ENCODE results near the gene NAE1.

The NAE1 gene

DNA sequence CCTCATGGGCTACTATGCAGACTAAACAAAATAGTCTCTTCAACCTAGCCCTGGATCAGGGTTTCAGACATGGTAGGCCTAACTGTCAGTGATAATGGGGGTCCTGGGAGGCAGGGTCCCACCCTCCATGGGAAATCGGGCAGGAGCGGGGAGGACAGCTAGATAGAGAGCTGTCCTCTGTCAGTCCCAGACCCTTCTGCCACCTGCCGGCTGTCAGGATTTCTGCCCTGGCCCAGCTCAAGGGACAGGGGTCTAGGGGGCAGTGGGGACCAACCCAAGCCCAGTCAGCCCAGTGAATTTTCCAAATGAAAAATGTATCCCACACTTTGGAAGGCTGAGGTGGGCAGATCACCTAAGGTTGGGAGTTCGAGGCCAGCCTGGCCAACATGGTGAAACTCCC, 18.8 kb upstream of the NAE1 start:
- DNase-seq: no peak

- DNase-seq: no peak
These were observed 18.2 kb upstream of the NAE1 start for GRCh38 chr16:66849021-66849420.

- no peak for DNase-seq
These were observed 17.4 kb upstream of the NAE1 start for GRCh38 chr16:66848172-66848571.

DNA sequence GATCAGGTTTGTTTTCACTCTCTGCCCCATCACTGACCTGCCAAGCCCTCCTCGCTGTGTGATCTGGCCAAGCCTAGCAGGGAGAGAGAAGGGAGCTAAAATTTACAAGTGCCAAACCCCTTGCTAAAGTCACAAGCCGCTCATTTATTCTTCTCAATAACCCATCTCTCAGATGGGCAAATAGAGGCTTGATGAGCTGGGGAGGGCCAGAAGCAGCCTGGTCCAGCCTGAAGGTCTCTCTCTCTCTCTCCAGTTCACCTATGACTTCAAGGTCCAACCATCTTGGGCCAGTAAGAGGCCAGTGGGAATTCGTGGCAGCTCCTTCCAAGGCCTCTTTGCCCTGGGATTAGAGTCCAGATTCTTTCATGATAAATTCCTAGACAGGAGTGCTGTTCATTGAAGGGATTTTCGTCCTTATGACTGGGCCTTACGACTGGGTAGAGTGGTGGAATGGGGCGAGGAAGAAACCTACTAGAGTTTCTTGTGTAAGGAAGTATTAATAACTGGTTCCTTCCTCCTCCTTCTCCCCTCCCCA, 16.8 kb upstream of the NAE1 start:
- DNase-seq: no peak

GRCh38 chr16:66846831-66847230, 16.1 kb upstream of the NAE1 start:
- DNase-seq: no peak

DNA sequence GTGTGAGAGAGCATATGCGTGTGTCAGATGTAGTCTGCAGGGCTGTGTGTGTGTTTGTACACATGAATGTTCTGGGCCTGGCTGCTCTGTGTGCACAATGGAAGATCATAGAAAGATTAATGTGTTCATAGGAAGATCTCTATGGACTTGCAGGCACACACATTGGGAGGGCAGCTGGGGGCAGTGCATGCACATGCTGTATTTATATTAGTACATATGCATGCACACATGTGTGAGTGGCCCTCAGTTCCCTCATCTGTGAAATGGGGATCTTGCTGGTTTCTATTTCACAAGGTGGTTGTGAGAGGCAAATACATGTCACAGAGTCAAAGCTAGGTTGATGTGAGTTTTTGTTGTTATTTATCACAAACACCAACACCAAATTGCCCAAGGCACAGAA, 15.5 kb upstream of the NAE1 start:
- DNase-seq: no peak

DNA sequence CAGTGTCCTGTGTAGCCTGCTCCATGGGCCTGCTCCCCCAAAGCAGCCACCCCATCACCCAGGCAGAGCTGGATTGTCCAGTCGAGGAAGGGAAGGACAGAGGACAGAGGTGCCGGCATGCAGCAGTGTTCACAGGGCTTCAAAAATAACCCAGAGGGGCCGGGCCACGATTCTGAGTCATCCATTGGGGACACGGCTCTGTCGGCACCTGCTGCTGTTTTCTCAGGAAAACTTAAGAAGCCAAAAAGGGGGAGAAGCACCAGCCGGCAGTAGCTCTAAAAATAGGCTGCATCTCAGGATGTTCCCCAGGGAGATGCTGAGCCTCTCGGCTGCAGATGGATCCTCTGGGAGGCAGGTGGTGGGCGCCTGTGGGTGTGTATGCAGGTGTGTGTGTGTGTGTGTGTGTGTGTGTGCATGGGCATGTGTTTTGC, 15.0 kb upstream of the NAE1 start:
- DNase-seq: peak; percentile 40

DNA sequence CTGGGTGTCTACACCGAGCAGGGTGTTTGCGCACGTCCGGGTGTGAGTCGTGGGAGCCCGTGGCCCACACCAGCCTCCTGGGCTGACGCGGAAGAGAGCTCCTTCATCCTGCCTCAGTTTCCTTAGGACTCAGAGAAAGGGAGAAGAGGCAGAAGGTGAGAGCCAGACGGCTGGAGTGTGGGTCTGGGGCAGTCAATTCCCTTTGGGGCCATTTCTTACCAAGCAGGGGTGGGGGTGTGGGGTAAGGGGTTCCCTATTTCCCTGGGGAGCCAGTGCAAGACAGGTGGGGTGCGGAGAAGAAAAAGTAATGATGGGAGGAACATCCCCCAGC, 14.3 kb upstream of the NAE1 start:
- DNase-seq: no peak

DNA sequence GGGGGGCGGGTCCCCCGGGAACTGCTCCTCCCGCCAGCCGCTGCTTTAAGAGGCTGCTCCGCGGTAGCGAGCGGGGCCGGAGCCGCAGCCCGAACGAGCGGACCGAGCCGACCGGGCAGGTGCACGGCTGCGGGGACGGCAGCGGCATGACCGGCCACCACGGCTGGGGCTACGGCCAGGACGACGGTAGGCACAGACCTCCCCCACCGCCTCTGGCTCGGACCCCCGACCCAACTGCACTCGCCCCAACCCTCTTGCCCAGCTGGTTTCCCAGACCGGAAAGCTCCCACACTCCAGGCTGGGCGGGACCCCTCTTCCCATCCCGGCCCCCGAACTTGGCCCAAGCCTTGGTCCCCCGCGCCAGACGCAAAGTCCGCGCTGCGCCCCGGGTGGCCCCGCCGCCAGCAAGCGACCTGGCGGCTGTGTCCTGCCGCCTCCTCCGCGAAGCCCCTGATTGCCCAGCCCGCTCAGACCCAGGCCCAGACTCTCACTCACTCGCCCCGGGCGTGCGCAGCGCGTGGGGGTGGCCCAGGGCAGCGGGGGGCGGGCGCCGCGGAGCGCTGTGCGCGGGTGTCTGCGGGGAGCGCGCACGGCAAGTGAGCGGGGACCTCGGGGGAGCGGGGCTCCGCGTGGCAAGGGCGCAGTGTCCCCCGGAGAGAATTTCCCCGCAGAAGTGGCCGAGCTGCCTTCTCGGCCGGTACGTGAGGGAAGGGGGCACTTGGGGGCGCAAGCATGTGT, 13.7 kb upstream of the NAE1 start, which contains the start of gene CA7:
Gene CA7 (plus strand): TSS at position 73 of the 738 bp plus-strand sequence. CDS start 74 bp downstream, at position 147.
- DNase-seq: no peak

DNA sequence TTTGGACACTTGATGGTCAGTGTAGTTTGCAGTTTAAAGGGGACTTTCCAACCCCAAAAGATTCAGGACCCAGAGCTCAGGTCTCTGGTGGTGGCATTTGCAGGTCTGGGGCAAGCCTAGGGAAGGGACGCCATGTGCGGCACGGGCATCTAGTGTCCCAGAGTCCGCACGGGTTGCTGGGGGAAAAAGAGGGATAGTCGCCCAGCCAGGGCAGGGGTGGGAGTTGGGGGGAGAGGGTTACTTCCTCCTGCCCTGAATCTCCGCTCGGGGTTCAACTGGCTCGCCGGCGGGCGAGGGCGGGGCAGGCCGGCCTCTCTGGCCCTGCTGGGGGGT, 13.2 kb upstream of the NAE1 start:
- no peak for DNase-seq

DNA sequence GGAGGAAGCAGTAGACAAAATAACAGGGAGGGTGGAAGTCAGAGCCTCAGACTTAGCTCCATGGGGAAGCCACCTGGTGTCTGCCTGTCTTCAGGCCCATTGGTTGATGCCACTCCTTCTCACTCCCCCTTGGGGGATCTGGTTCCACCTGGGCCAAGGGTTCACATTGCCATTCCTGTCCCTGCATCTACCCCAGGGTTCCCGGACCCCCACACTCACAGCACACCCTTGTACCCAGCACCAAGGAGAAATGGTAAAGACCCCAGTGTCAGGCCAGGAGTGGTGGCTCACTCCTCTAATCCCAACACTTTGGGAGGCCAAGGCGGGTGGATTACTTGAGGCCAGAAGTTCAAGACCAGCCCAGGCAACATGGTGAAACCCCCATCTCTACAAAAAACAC, 12.4 kb upstream of the NAE1 start:
- DNase-seq: no peak

DNA sequence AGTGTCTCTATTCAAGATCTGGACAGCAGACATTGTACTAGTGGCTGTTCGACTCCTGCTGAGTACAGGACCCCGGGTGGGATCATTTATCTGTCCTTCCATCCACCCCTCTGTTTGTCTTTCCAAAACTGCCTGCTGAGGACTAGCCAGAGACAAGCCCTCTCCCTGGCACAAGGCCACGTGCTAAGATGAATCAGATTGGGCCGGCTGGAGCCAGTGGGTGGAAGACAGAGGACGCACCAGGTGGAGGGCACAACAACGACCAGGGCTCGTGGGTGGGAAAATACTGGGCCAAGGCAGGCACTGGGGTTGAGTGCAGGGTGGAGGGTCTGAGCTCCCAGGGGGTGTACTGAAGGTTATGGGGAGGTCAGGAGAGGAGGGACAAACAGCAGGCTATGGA, 12.0 kb upstream of the NAE1 start:
- DNase-seq: no peak

DNA sequence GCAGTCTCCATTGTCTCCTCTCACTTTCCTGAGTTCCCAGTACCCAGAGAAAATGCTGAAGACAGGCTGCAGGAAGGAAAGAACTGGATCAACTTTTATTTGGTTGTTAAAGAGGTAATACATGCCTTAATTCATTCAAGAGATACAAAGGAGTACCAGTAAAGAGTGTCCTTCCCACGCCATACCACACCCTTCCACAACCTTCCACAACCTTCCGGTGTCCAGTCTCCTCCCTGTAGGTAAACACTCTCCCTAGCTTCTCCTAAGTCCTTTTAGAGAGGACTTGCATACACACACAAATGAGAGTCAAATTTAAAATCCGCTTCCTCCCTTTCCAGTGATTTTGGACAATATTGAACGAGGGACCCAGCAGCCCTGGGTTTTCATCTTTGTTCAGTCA, 10.6 kb upstream of the NAE1 start:
- DNase-seq: no peak

DNA sequence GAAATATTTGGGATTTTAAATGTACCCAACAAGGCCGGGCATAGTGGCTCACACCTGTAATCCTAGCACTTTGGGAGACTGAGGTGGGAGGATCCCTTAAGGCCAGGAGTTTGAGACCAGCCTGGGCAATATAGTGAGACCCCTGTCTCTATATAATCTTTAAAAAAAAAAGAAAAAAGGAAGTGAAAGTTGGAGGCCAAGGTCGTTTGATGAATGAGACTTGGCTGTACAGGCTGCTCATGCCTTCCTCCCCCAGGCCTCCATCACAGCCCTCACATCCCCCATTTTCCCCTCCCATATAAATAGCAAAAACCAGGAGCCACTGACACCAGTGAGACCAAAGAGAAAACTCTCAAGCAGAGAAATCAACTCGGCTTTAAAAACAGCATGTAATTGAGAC, 10.1 kb upstream of the NAE1 start:
- no peak for DNase-seq

DNA sequence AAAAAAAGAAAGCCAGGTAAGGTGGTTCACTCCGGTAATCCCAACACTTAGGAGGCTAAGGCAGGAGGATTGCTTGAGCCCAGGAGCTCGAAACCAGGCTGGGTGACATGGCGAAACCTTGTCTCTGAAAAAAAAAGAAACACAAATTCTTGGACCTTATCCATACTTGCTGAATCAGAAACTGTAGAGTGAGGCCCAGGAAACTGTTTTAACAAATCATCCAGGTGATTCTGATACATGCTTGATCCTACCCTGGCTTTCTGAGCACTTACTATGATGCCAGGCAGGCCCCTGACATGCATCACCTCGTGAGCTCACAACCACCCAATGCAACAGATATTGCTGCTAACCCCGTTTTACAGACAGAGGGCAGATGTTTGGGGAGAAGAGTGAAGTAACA, 4.0 kb upstream of the NAE1 start:
- DNase-seq: no peak

- no peak for DNase-seq
These were observed 2.0 kb upstream of the NAE1 start for GRCh38 chr16:66832661-66833305.

DNA sequence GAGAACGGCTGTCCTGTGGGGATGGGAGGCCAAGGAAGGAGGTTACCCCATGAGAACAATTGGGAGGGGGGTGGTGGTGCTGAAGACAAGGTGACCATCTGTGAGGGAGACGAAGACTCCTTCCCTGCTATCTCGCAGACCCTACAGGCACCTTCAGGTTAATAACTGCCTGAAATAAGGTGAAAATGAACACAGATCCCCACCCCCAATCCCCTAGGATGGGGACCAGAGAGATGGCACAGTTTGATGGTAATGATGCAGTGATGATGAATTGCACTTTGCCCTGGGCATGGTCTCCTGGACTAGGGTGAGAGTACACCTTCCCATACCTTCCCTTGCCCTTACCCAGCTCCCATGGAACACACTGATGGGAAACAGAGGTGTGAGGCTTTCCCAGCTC, 1.4 kb upstream of the NAE1 start:
- DNase-seq: no peak

- no peak for DNase-seq
These were observed 6.8 kb downstream of the NAE1 start for GRCh38 chr16:66824006-66824405.

DNA sequence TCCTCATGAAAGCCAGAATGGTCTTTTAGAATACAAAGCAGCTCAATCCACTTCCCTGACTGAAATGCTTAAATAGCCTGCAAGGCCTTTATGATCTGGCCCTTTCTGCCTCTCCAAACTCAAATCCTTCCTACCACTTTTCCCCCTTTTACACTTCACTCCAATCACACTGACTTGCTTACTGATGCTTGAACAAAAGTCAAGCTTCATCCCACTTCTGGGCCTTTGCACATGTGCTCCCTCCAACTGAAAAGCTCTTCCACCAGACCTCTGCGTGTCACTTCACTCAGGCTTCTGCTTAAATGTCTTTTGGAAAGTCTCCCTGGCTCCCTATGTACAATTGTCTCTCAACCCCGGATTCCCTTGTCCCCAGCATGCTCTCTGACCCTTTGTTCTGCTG, 16.0 kb downstream of the NAE1 start:
- DNase-seq: no peak

DNA sequence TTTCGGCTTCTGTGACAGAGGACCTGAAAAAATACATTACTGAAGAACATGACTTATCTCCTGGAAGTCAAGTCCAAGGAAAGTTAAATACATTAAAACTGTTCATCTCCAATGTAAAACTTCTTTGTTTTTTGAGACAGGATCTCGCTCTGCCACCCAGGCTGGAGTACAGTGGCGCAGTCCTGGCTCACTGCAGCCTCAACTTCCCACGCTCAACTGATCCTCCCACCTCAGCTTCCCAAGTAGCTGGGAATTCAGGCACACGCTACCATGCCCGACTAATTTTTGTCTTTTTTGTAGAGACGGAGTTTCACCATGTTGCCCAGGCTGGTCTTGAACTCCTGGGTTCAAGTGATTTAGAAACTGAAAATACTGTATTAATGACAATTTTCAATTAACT, 19.7 kb downstream of the NAE1 start:
- no peak for DNase-seq

- DNase-seq: no peak
These were observed 20.4 kb downstream of the NAE1 start for GRCh38 chr16:66810391-66810790.

DNA sequence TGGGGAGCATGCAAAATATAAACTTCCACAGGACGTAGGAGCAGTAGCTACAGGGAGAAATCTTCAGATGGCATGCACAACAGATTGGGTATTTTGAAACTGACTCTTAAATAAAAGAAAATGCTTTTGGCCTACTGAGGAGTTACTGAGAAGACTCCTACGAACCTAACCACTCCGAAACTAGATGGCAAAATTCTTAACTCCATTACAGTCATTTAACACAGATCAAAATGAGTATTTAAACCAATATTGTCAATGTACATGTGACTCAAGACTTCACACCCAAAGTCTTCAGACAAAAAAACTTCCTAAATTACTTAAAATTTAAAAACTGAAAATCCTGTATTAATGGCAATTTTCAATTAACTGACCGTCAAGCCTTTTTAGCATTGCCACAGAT, 21.0 kb downstream of the NAE1 start:
- no peak for DNase-seq

- no peak for DNase-seq
These were observed 28.6 kb downstream of the NAE1 start for GRCh38 chr16:66802159-66802558.

DNA sequence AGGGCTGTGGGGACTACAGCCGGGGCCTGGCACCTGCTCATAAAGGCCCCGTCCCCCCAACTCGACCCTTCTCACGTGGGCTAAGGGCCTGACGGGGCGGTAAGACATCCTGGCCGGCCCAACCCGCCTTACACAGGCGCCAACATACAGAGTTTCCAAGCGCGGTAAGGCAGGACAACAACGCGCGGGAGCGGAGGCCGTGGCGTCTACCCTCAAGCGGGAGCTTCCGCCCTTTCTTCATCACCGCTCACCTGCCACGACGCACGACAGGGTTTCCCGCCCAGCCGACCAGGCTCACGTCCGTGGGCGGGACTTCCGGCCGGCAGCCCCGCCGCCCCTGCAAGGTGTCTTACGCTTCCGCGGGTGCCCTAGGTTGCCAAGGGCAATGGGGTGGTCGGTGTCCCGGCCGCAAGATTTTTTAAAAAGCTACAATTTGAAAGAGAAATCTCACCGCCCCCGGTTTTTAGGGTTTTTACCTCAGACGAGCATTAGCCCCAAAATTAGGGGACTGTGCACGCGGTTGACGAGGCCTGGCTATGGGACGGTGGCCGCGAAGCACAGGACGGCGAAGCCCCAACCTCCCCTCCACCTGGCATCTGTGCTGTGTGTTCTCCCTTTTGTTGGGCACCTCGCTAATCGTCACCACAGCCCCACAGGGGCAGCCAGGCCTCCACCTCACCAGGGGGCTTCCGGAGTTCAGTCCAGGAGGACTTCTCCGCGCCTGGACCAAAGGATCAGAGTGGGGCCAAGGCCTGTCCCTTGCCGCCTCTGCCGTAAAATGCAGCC, 29.3 kb downstream of the NAE1 start, which contains the start of gene TERB1:
Gene TERB1 (minus strand): TSS at position 265 of the 786 bp plus-strand sequence. CDS start 4,786 bp downstream, outside the sequence.
- no peak for DNase-seq
